Heart right ventricle (tissue), 16 donors: ENCODE data around the gene HDAC11. TPM values are rescaled to one million over a fixed set of nuclear protein-coding genes. Genes with fewer than 3 reads are reported as not detected.

Experiments
- ATAC-seq, 8 donors: fragments of 200-7000 bp; cut with Tn5 transposase; one replicate each; pipeline ENCODE4 v1.9.1; 2020; ENCODE audit warnings: mild to moderate bottlenecking in 8 of 8, moderate library complexity in 8 of 8, moderate number of reproducible peaks in 1 of 8
- DNase-seq, 2 donors: peaks; one replicate each; pipeline ENCODE4 v3.0.0-alpha.2; 2020
- H3K27ac ChIP-seq, 10 donors: fragments of 200-600 bp; sonication (generic) in 2 of 10; one replicate each; pipeline versions ENCODE4 v1.5.0 to v1.8.0; 2020 to 2022; ENCODE audit warnings: mild to moderate bottlenecking in 3 of 10
- H3K27me3 ChIP-seq, 7 donors: fragments of 200-600 bp; one replicate each; pipeline ENCODE4 v1.8.0; 2021 to 2022; ENCODE audit warnings: mild to moderate bottlenecking in 2 of 7
- H3K36me3 ChIP-seq, 9 donors: fragments of 200-600 bp; sonication (generic) in 1 of 9; one replicate each; pipeline versions ENCODE4 v1.5.0 to v1.8.0; 2020 to 2022; ENCODE audit warnings: mild to moderate bottlenecking in 2 of 9
- H3K4me1 ChIP-seq, 9 donors: fragments of 200-600 bp; sonication (generic) in 1 of 9; one replicate each; pipeline versions ENCODE4 v1.5.0 to v1.8.0; 2020 to 2022; ENCODE audit warnings: mild to moderate bottlenecking in 4 of 9
- H3K4me3 ChIP-seq, 10 donors: fragments of 200-600 bp; sonication (generic) in 2 of 10; one replicate each; pipeline versions ENCODE4 v1.5.0 to v1.8.0; 2020 to 2022; ENCODE audit warnings: mild to moderate bottlenecking in 7 of 10, moderate library complexity in 2 of 10
- H3K9me3 ChIP-seq, 11 donors: fragments of 200-600 bp in 10 of 11; sonication (generic) in 2 of 11; one replicate each; pipeline versions ENCODE4 v1.5.0 to v1.8.0; 2013 to 2022; ENCODE audit warnings: mild to moderate bottlenecking in 2 of 11, control low read depth in 1 of 11, moderate library complexity in 1 of 11
- CTCF ChIP-seq, 9 donors: fragments of 200-600 bp; sonication (generic) in 2 of 9; IDR thresholded peaks; one replicate each; pipeline versions ENCODE4 v1.5.0 to v1.8.0; 2021 to 2022; ENCODE audit warnings: antibody characterized with exemption in 9 of 9, mild to moderate bottlenecking in 5 of 9, moderate library complexity in 1 of 9
- WGBS, 2 donors: extraction: QIAGEN DNeasy Blood & Tissue Kit; methylation state at CpG; one replicate each; pipeline ENCODE4 v1.1.7; 2013; ENCODE audit warnings: inconsistent platforms in 1 of 2; 5-methylcytosine and 5-hydroxymethylcytosine counted together
- intact Hi-C, 10 donors: fragments of 100-400 bp; cut with DNase I; formaldehyde crosslinking; loops; one replicate each; pipeline versions ENCODE4 v1.11.1 to v1.14.2; 2022
- polyA plus RNA-seq, 2 donors: library from polyadenylated mRNA; stranded (reverse); fragments of 200-250 nt; gene quantifications; one replicate each; pipeline ENCODE4 v1.2.3, GENCODE V29; 2013
- total RNA-seq, 10 donors: library from RNA; stranded (reverse); fragmentation: NEBNext Ultra II Directional in 3 of 10; extraction: Animal tissue kit (Norgen Biotek cat#: 25700) in 3 of 10; gene quantifications; one replicate each; pipeline versions ENCODE4 v1.2.1 to v1.2.4, GENCODE V29; 2021 to 2023
- donor health status: Arrhythmogenic right ventricular cardiomyopathy.
- donor health status: ischemic (EF 13 %, LVEDD 7.1; RV severe dilation, severe dysfunction).
- donor health status: healthy with polysubstance abuse.
- donor health status: DM: no; HTN: yes; CAD: no.
- donor health status: DM: no; HTN: no; CAD: no.
- donor health status: ischemic (EF 25% LVEDD 6.9; RV normal size, moderate dysfunction).
- donor health status: ischemic (EF 25% LVEDD 5.7; RV mildly dilated, moderate dysfunction).
- donor health status: healthy.
- donor health status: DM: yes; HTN: yes; CAD: no.
- donor health status: Ischemic cardiomyopathy.
- donor health status: ischemic (EF 35%, LVEDD 5.7; RV mildly dilated, moderate dysfunction).
- donor health status: nonischemic (EF 11% LVEDD 7.7; RV severe dilation, severe dysfunction).
- donor health status: DM: yes; HTN: yes; CAD: no.
- donor health status: PGD.
- donor health status: ischemic (EF 29% LVEDD 5.4; RV normal size, mild dysfunction).
- donor health status: nonischemic (EF 23%, LVEDD 6.1; RV moderate dilation, normal function).

The HDAC11 gene
- total and polyA plus RNA-seq, 12 donors = 15.9 to 46.0 (median 33.3) TPM

GRCh38 chr3:13455644-13456043, 24.5 kb upstream of the HDAC11 start:
- no peak overlapping the region for H3K27ac ChIP-seq
- no peaks in the 10 kb centered on the region for H3K27me3 ChIP-seq
- intact Hi-C loops = loop anchor here in 4 of 10 donors (5.0 to 10.0 kb wide), 3 partner anchors 171 to 461 kb away; no protein-coding TSS in a partner anchor
- H3K9me3 ChIP-seq = no peaks in the 10 kb centered on the region
- WGBS, 2 donors = 80 to 82% methylated on average over 6 of the region's 6 CpGs
- peaks cover 0 to 18% (median 6%) of the 10 kb centered on the region in 9 donors for H3K4me1 ChIP-seq
- H3K36me3 ChIP-seq = no peaks in the 10 kb centered on the region
- no peak for ATAC-seq
- no peak for TF ChIP-seq CTCF (IDR thresholded peaks at IDR 0.05)
- H3K4me3 ChIP-seq = no peak overlapping the region
- no peak for DNase-seq

- ATAC-seq (no peak), DNase-seq (no peak)
- peaks cover 0 to 13% (median under 1%) of the 10 kb centered on the region in 9 donors for H3K4me1 ChIP-seq
- H3K36me3 ChIP-seq = no peaks in the 10 kb centered on the region
- no peak overlapping the region for H3K4me3 ChIP-seq
- intact Hi-C loops = loop anchor here in 4 of 10 donors (5.0 to 10.0 kb wide), 3 partner anchors 173 to 463 kb away; no protein-coding TSS in a partner anchor
- no peaks in the 10 kb centered on the region for H3K9me3 ChIP-seq
- peaks cover 0 to 9% (median 0%) of the 10 kb centered on the region in 7 donors for H3K27me3 ChIP-seq
- 85 to 86% methylated on average over 4 of the region's 4 CpGs for WGBS, 2 donors
- TF ChIP-seq CTCF (IDR thresholded peaks at IDR 0.05) = no peak
- no peak overlapping the region for H3K27ac ChIP-seq
These were observed 22.5 kb upstream of the HDAC11 start for GRCh38 chr3:13457593-13457992.

GRCh38 chr3:13459605-13460340, 20.3 kb upstream of the HDAC11 start:
- Histone ChIP-seq H3K27ac (no peak overlapping the region), H3K9me3 (no peaks in the 10 kb centered on the region), H3K36me3 (no peaks in the 10 kb centered on the region), H3K4me3 (no peak overlapping the region), H3K27me3 (peaks cover 0 to 9% (median 0%) of the 10 kb centered on the region in 7 donors), H3K4me1 (peaks cover 0 to 17% (median 0%) of the 10 kb centered on the region in 9 donors)
- no peak for DNase-seq
- TF ChIP-seq CTCF (IDR thresholded peaks at IDR 0.05) = no peak
- intact Hi-C loops = loop anchor here in 4 of 10 donors (5.0 to 10.0 kb wide), 3 partner anchors 175 to 465 kb away; no protein-coding TSS in a partner anchor
- 63 to 73% methylated on average over 9 of the region's 9 CpGs for WGBS, 2 donors
- no peak for ATAC-seq

GRCh38 chr3:13460341-13460736, 19.8 kb upstream of the HDAC11 start:
- no peak for DNase-seq
- Histone ChIP-seq H3K27me3 (peaks cover 0 to 9% (median 0%) of the 10 kb centered on the region in 7 donors), H3K4me1 (peaks cover 0 to 17% (median 0%) of the 10 kb centered on the region in 9 donors), H3K36me3 (no peaks in the 10 kb centered on the region), H3K9me3 (no peaks in the 10 kb centered on the region), H3K4me3 (no peak overlapping the region), H3K27ac (no peak overlapping the region)
- no peak for TF ChIP-seq CTCF (IDR thresholded peaks at IDR 0.05)
- WGBS, 2 donors = 92 to 96% methylated on average over 7 of the region's 7 CpGs
- ATAC-seq = no peak
- intact Hi-C loops = no loop called here
